Transverse colon (tissue), 4 donors: ENCODE data around the gene RAE1. TPM values are rescaled to one million over a fixed set of nuclear protein-coding genes. Genes with fewer than 3 reads are reported as not detected.

Experiments
- DNase-seq: peaks from one replicate; pipeline ENCODE4 v3.0.0-alpha.2; 2019
- H3K27ac ChIP-seq, 4 donors: fragments of 200-600 bp; sonication (generic); 2 replicates each; pipeline ENCODE4 v1.5.1; 2016 to 2018; ENCODE audit warnings: inconsistent platforms in 4 of 4
- H3K27me3 ChIP-seq: fragments of 200-600 bp; sonication (generic); 2 replicates; pipeline ENCODE4 v1.5.1; 2017; ENCODE audit warnings: inconsistent platforms
- H3K36me3 ChIP-seq, 4 donors: fragments of 200-600 bp; sonication (generic); 2 replicates each; pipeline ENCODE4 v1.5.1; 2017 to 2019; ENCODE audit warnings: inconsistent platforms in 4 of 4
- H3K4me1 ChIP-seq, 4 donors: fragments of 200-600 bp; sonication (generic); 2 replicates each; pipeline ENCODE4 v1.5.1; 2017 to 2020; ENCODE audit warnings: inconsistent platforms in 4 of 4
- H3K4me3 ChIP-seq, 4 donors: fragments of 200-600 bp; sonication (generic); 1 replicate in 1 of 4; 2 replicates in 3 of 4; pipeline versions ENCODE4 v1.5.1 to v1.6.1; 2017 to 2019; ENCODE audit warnings: inconsistent platforms in 4 of 4
- H3K9me3 ChIP-seq, 2 donors: fragments of 200-600 bp; sonication (generic); 2 replicates each; pipeline ENCODE4 v1.5.1; 2017 to 2019; ENCODE audit warnings: inconsistent platforms in 2 of 2
- EP300 ChIP-seq: sonication (generic); formaldehyde crosslinking; IDR thresholded peaks from one replicate; pipeline ENCODE4 v1.6.1; 2017; ENCODE audit warnings: antibody characterized with exemption, low read depth
- POLR2A ChIP-seq: fragments of 450-650 bp; IDR thresholded peaks from one replicate; pipeline ENCODE4 v1.6.1; 2016; ENCODE audit warnings: antibody characterized with exemption, mild to moderate bottlenecking, moderate library complexity
- POLR2AphosphoS5 ChIP-seq, 3 donors: sonication (generic); formaldehyde crosslinking; IDR thresholded peaks; one replicate each; pipeline ENCODE4 v1.6.1; 2016; ENCODE audit warnings: antibody characterized with exemption in 3 of 3
- WGBS, 2 donors: methylation state at CpG; one replicate each; pipeline ENCODE4 v1.1.5; 2018; ENCODE audit warnings: low coverage in 1 of 2; 5-methylcytosine and 5-hydroxymethylcytosine counted together
- in situ Hi-C, 4 donors: fragments of 200-750 bp; cut with MboI; loops; one replicate each; pipeline versions ENCODE4 v1.15.0 to v1.15.1; 2017; ENCODE audit warnings: low sequenced_read_pairs in 3 of 4, low pct_ligation_motif_present in 1 of 4, low pct_unique_long_range_greater_than_20kb in 1 of 4
- intact Hi-C: fragments of 100-400 bp; cut with DNase I; formaldehyde crosslinking; loops from one replicate; pipeline ENCODE4 v1.15.1; 2023; ENCODE audit warnings: low total_unique reads
- total RNA-seq, 4 donors: library from RNA; depleted of rRNA; stranded (reverse); fragments of >200 nt; gene quantifications; one replicate each; pipeline ENCODE4 v1.1.0, GENCODE V29; 2016
- TF ChIP-seq, protein P1 (sequence below), 5 experiments: fragments of 200-600 bp in 3 of 5; fragments of 450-650 bp in 2 of 5; sonication (generic) in 3 of 5; IDR thresholded peaks; 1 replicate in 2 of 5; 2 replicates in 3 of 5; pipeline ENCODE4 v1.5.1; 2016 to 2017; ENCODE audit warnings: antibody characterized with exemption in 5 of 5, inconsistent platforms in 3 of 5, mild to moderate bottlenecking in 2 of 5, moderate library complexity in 1 of 5

Gene RAE1
- total RNA-seq, 4 donors from 2014 or later: 5.6 to 29.9 (median 15.2) TPM

DNA sequence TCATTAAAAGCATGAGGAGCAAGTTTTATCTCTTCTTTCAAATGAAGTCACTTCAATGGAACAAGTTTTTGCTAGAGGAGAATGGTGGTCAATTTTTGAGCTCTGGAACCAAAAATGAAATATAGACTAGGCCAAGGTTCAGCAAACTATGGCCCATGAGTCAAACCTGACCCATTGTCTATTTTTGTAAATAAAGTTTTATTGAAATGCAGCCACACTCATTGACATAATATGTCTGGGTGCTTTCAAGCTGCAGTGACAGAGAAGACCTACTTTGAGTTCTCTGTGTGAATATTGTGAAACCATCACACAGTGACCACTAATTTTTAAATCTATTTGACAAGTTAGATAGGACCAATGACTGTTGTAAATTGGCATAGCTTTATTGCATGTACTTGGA is 13.4 kb downstream of the RAE1 start:
- in situ Hi-C loops (no loop called here), intact Hi-C loops (no loop called here)
- H3K36me3 ChIP-seq: peaks cover 0 to 47% (median 14%) of the 10 kb centered on the region in 4 donors

DNA sequence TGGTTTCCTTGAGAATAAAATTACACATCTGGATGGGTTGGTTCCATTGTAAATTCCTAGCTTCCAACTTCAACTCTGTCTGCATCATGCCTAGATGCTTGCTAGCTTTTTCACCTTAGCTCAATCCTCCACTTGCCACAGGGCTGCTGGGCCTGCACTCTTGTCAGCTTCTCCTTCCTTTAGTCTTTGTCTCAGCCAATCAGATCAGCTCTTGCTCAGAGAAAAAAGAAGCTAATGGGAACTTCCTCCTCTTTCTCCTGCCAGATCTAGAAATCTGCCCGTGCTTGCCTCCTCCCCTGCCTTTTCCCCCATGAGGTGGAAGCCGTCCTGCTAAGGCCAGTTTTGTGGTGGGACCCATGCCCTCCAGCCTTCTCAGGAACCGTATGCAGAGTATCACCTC is 18.5 kb downstream of the RAE1 start:
- Histone ChIP-seq H3K4me1 (peaks cover 0 to 3% (median 0%) of the 10 kb centered on the region in 4 donors), H3K36me3 (peaks cover 0 to 73% (median 36%) of the 10 kb centered on the region in 4 donors), H3K27ac (no peak overlapping the region), H3K27me3 (no peaks in the 10 kb centered on the region), H3K9me3 (no peaks in the 10 kb centered on the region), H3K4me3 (no peak overlapping the region)
- in situ Hi-C loops (no loop called here), intact Hi-C loops (no loop called here)
- TF ChIP-seq, protein P1, sequence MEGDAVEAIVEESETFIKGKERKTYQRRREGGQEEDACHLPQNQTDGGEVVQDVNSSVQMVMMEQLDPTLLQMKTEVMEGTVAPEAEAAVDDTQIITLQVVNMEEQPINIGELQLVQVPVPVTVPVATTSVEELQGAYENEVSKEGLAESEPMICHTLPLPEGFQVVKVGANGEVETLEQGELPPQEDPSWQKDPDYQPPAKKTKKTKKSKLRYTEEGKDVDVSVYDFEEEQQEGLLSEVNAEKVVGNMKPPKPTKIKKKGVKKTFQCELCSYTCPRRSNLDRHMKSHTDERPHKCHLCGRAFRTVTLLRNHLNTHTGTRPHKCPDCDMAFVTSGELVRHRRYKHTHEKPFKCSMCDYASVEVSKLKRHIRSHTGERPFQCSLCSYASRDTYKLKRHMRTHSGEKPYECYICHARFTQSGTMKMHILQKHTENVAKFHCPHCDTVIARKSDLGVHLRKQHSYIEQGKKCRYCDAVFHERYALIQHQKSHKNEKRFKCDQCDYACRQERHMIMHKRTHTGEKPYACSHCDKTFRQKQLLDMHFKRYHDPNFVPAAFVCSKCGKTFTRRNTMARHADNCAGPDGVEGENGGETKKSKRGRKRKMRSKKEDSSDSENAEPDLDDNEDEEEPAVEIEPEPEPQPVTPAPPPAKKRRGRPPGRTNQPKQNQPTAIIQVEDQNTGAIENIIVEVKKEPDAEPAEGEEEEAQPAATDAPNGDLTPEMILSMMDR (IDR thresholded peaks at IDR 0.05): no peak
- TF ChIP-seq EP300 (no peak), POLR2AphosphoS5 (IDR thresholded peaks at IDR 0.05) (no peak), POLR2A (no peak)
- DNase-seq: no peak
- WGBS, 2 donors: 95% methylated on average over 3 of the region's 3 CpGs; no CpG with 5 or more reads in 1 of the 2 donors

More for the DNA sequence above, 13.4 kb downstream of the RAE1 start:
- Histone ChIP-seq H3K27ac (no peak overlapping the region), H3K4me1 (no peaks in the 10 kb centered on the region), H3K27me3 (no peaks in the 10 kb centered on the region), H3K9me3 (no peaks in the 10 kb centered on the region), H3K4me3 (no peak overlapping the region)
- no peak for DNase-seq
- TF ChIP-seq POLR2A: no peak
- TF ChIP-seq POLR2AphosphoS5 (IDR thresholded peaks at IDR 0.05): no peak
- TF ChIP-seq, protein P1 (IDR thresholded peaks at IDR 0.05): no peak

DNA sequence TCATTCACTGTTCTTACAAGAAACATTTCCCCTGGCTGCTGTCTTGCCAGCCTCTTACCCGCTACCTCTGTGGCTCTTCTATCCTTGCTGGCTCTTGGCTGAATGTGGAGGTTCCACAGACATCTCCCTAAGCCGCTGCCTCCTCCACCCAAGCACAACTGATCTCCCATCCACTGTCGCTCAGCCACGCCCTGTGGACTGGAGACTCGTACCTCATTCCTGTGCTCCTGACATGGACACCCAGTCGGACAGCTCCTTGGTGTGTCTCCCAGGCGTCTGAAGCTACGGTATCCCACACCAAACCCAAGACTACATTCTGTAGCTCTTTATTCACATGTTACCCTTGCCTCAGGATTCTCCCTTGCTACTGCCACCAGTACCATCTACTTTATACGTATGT is 19.3 kb downstream of the RAE1 start:
- TF ChIP-seq, protein P1 (IDR thresholded peaks at IDR 0.05): no peak
- TF ChIP-seq POLR2AphosphoS5 (IDR thresholded peaks at IDR 0.05) (no peak), POLR2A (no peak), EP300 (no peak)
- 91 to 98% methylated on average over 9 of the region's 9 CpGs for WGBS, 2 donors
- H3K9me3 ChIP-seq: no peaks in the 10 kb centered on the region
- no peaks in the 10 kb centered on the region for H3K27me3 ChIP-seq
- H3K36me3 ChIP-seq: peaks cover 0 to 76% (median 37%) of the 10 kb centered on the region in 4 donors
- intact Hi-C loops (loop anchor here (10.0 kb wide), 1 partner anchor 224 kb away; no protein-coding TSS in a partner anchor), in situ Hi-C loops (no loop called here)
- H3K4me1 ChIP-seq: peaks cover 0 to 3% (median 0%) of the 10 kb centered on the region in 4 donors
- no peak for DNase-seq
- no peak overlapping the region for H3K27ac ChIP-seq
- H3K4me3 ChIP-seq: no peak overlapping the region

DNA sequence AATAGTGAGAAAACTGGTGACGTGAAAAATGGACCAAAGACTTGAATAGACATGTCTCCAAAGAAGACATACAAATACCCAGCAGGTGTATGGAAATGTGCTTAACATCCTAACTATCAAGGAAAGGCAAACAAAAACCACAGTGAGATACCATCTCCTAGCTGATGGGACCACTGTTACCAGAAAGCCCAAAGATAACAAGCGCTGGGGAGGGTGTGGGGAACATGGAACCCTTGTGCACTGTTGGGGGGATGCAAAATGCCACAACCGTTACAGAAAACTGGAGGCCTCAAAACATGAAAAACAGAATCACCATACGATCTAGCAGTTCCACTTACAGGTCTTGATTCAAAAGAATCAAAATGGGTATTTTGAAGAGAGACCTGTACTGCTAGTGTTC is 20.3 kb downstream of the RAE1 start:
- H3K27ac ChIP-seq: no peak overlapping the region
- 81 to 87% methylated on average over 4 of the region's 4 CpGs for WGBS, 2 donors
- in situ Hi-C loops (no loop called here), intact Hi-C loops (loop anchor here (10.0 kb wide), 1 partner anchor 223 kb away; no protein-coding TSS in a partner anchor)
- no peak for DNase-seq
- TF ChIP-seq, protein P1 (IDR thresholded peaks at IDR 0.05): no peak
- TF ChIP-seq POLR2A (no peak), POLR2AphosphoS5 (IDR thresholded peaks at IDR 0.05) (no peak), EP300 (no peak)
- H3K36me3 ChIP-seq: peaks cover 0 to 75% (median 36%) of the 10 kb centered on the region in 4 donors
- no peaks in the 10 kb centered on the region for H3K9me3 ChIP-seq
- H3K4me3 ChIP-seq: no peak overlapping the region
- no peaks in the 10 kb centered on the region for H3K27me3 ChIP-seq
- peaks cover 0 to 3% (median 0%) of the 10 kb centered on the region in 4 donors for H3K4me1 ChIP-seq
